A549 treated with AZD9567 at 1 μM for 4 hours (cell line): ENCODE measurements around the gene KRTAP2-1. TPM values are rescaled to one million over a fixed set of nuclear protein-coding genes. Genes with fewer than 3 reads are reported as not detected.

Experiments used
- total RNA-seq: library from RNA; stranded (reverse); fragments of 200-300 nt; extraction: Qiagen RNA extraction; gene quantifications from 5 replicates; pipeline ENCODE4 v1.2.3, GENCODE V29; 2022; ENCODE audit not compliant: insufficient read depth

The KRTAP2-1 gene
- total RNA-seq = not detected in 5 replicates

GRCh38 chr17:41046735-41047465, at the start of gene KRTAP2-1:
Gene KRTAP2-1 (minus strand): TSS chr17:41047316. CDS start chr17:41047267, 49 bp downstream.

GRCh38 chr17:41084100-41084856, 37.2 kb upstream of the KRTAP2-1 start, which contains the start of gene KRTAP4-7:
Gene KRTAP4-7 (plus strand): TSS chr17:41084150. CDS start chr17:41084207, 57 bp downstream.

GRCh38 chr17:41065829-41066624, 18.9 kb upstream of the KRTAP2-1 start, which contains the start of gene KRTAP2-4:
Gene KRTAP2-4 (minus strand): TSS chr17:41065879. CDS start chr17:41065845, 34 bp downstream.

GRCh38 chr17:41060052-41060604, 13.0 kb upstream of the KRTAP2-1 start, which contains the start of gene KRTAP2-3:
Gene KRTAP2-3 (minus strand): TSS chr17:41060114. CDS start chr17:41060050, 64 bp downstream.

GRCh38 chr17:41055130-41055529, 8.0 kb upstream of the KRTAP2-1 start, which contains the start of gene KRTAP2-2:
Gene KRTAP2-2 (minus strand): TSS chr17:41055230. CDS start chr17:41055211, 19 bp downstream.

GRCh38 chr17:41040783-41041571, 6.1 kb downstream of the KRTAP2-1 start, which contains the start of gene KRTAP1-1:
Gene KRTAP1-1 (minus strand): TSS chr17:41041450. CDS start chr17:41041397, 53 bp downstream.

GRCh38 chr17:41034346-41034935, 12.7 kb downstream of the KRTAP2-1 start, which contains the start of gene KRTAP1-3:
Gene KRTAP1-3 (minus strand): TSS chr17:41034874. CDS start chr17:41034821, 53 bp downstream.

GRCh38 chr17:41029633-41030245, 17.4 kb downstream of the KRTAP2-1 start, which contains the start of gene KRTAP1-4:
Gene KRTAP1-4 (minus strand): TSS chr17:41030195. CDS start chr17:41030078, 117 bp downstream.

GRCh38 chr17:41026715-41027471, 20.2 kb downstream of the KRTAP2-1 start, which contains the start of gene KRTAP1-5:
Gene KRTAP1-5 (minus strand): TSS chr17:41027208. CDS start chr17:41027155, 53 bp downstream.

GRCh38 chr17:41008811-41009210, 38.3 kb downstream of the KRTAP2-1 start, which contains the start of gene KRTAP3-1:
Gene KRTAP3-1 (minus strand): TSS chr17:41009128. CDS start chr17:41009074, 54 bp downstream.

GRCh38 chr17:40999563-40999962, 47.6 kb downstream of the KRTAP2-1 start, which contains the start of gene KRTAP3-2:
Gene KRTAP3-2 (minus strand): TSS chr17:40999906. CDS start chr17:40999853, 53 bp downstream.

Other genes with a start within 250 kb of the KRTAP2-1 start
- not detected in 5 replicates for gene KRT28, start 247.4 kb downstream of the KRTAP2-1 start, total RNA-seq
- gene KRT10, start 224.7 kb downstream of the KRTAP2-1 start, total RNA-seq = 51.8 to 115 TPM (median 108 TPM) in 5 replicates
- gene KRT12, start 180.1 kb downstream of the KRTAP2-1 start, total RNA-seq = not detected in 5 replicates
- gene KRT20, start 162.1 kb downstream of the KRTAP2-1 start, total RNA-seq = 0.23 to 0.42 TPM (median 0.35 TPM) in 4 of 5 replicates, not detected in the other
- gene KRT23, start 109.7 kb downstream of the KRTAP2-1 start, total RNA-seq = 0.07 to 0.26 TPM (median 0.07 TPM) in 3 of 5 replicates, not detected in the others
- not detected in 5 replicates for gene KRT39, start 80.4 kb downstream of the KRTAP2-1 start, total RNA-seq
- not detected in 5 replicates for gene KRT40, start 63.0 kb downstream of the KRTAP2-1 start, total RNA-seq
- gene KRTAP3-3, start 53.2 kb downstream of the KRTAP2-1 start, total RNA-seq = not detected in 5 replicates
- 0.16 to 3.6 TPM (median 0.25 TPM) in 5 replicates for gene KRTAP3-2, start 47.4 kb downstream of the KRTAP2-1 start, total RNA-seq
- not detected in 5 replicates for gene KRTAP3-1, start 38.2 kb downstream of the KRTAP2-1 start, total RNA-seq
- gene KRTAP1-5, start 20.1 kb downstream of the KRTAP2-1 start, total RNA-seq = not detected in 5 replicates
- not detected in 5 replicates for gene KRTAP1-4, start 17.1 kb downstream of the KRTAP2-1 start, total RNA-seq
- not detected in 5 replicates for gene KRTAP1-3, start 12.4 kb downstream of the KRTAP2-1 start, total RNA-seq
- gene KRTAP1-1, start 5.9 kb downstream of the KRTAP2-1 start, total RNA-seq = not detected in 5 replicates
- not detected in 5 replicates for gene KRTAP2-2, start 7.9 kb upstream of the KRTAP2-1 start, total RNA-seq
- 0.09 to 0.19 TPM (median 0.17 TPM) in 4 of 5 replicates, not detected in the other for gene KRTAP2-3, start 12.8 kb upstream of the KRTAP2-1 start, total RNA-seq
- not detected in 5 replicates for gene KRTAP2-4, start 18.6 kb upstream of the KRTAP2-1 start, total RNA-seq
- gene KRTAP4-7, start 36.8 kb upstream of the KRTAP2-1 start, total RNA-seq = not detected in 5 replicates
- gene KRTAP4-8, start 50.8 kb upstream of the KRTAP2-1 start, total RNA-seq = not detected in 5 replicates
- not detected in 5 replicates for gene KRTAP4-16, start 54.9 kb upstream of the KRTAP2-1 start, total RNA-seq
- not detected in 5 replicates for gene KRTAP4-9, start 58.1 kb upstream of the KRTAP2-1 start, total RNA-seq
- not detected in 5 replicates for gene KRTAP4-11, start 71.1 kb upstream of the KRTAP2-1 start, total RNA-seq
- not detected in 5 replicates for gene KRTAP4-12, start 76.9 kb upstream of the KRTAP2-1 start, total RNA-seq
- gene KRTAP4-6, start 93.2 kb upstream of the KRTAP2-1 start, total RNA-seq = not detected in 5 replicates
- gene KRTAP4-5, start 102.5 kb upstream of the KRTAP2-1 start, total RNA-seq = not detected in 5 replicates
- gene KRTAP4-4, start 113.4 kb upstream of the KRTAP2-1 start, total RNA-seq = 0.07 TPM in 1 of 5 replicates, not detected in the others
- not detected in 5 replicates for gene KRTAP4-3, start 120.9 kb upstream of the KRTAP2-1 start, total RNA-seq
- gene KRTAP4-2, start 130.9 kb upstream of the KRTAP2-1 start, total RNA-seq = not detected in 5 replicates
- gene KRTAP4-1, start 137.6 kb upstream of the KRTAP2-1 start, total RNA-seq = not detected in 5 replicates
- not detected in 5 replicates for gene KRTAP9-1, start 142.6 kb upstream of the KRTAP2-1 start, total RNA-seq
- not detected in 5 replicates for gene KRTAP9-2, start 179.3 kb upstream of the KRTAP2-1 start, total RNA-seq
- not detected in 5 replicates for gene KRTAP9-3, start 185.1 kb upstream of the KRTAP2-1 start, total RNA-seq
- not detected in 5 replicates for gene KRTAP9-8, start 190.7 kb upstream of the KRTAP2-1 start, total RNA-seq
- not detected in 5 replicates for gene KRTAP9-4, start 202.4 kb upstream of the KRTAP2-1 start, total RNA-seq
- gene KRTAP9-9, start 208.1 kb upstream of the KRTAP2-1 start, total RNA-seq = not detected in 5 replicates
- not detected in 5 replicates for gene KRTAP9-6, start 218.1 kb upstream of the KRTAP2-1 start, total RNA-seq
- not detected in 5 replicates for gene KRTAP9-7, start 228.4 kb upstream of the KRTAP2-1 start, total RNA-seq